Measurements from ENCODE around the gene TRIO.
A peak's percentile ranks its signal among the peaks of the same experiment; 100 is the strongest.

The TRIO gene

DNA sequence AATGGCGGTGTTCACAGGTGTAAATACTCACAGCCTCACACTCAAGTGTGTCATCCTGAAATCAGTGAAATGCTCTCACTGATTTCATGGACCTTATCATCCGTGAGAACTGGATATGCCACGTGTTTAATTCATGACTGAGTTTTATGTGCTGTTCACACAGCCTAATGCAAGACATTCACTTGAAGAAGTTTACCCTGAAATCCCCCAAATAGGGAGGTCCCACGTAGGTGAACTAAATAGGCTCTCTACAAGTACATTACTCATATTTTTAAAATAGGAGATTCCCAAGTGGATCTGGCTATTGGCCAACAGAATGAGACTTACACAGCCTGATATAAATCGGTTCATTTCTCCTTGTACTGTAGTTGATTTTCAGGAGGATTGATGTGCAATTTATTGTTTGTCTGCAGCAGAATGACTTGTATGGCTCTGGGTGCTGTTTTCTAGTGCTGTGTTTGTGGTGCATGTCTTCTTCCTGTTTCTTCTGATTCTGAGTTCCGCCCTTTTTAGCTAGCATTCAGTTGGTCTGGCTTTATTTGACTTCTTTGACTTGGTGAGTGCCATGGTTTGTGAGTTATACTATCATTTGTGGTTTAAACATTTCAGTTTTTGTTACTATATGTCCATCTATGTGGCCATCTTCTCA is 25.1 kb downstream of the TRIO start:
- peak; percentile 26 for DNase-seq (ENCODE audit: low spot score)

DNA sequence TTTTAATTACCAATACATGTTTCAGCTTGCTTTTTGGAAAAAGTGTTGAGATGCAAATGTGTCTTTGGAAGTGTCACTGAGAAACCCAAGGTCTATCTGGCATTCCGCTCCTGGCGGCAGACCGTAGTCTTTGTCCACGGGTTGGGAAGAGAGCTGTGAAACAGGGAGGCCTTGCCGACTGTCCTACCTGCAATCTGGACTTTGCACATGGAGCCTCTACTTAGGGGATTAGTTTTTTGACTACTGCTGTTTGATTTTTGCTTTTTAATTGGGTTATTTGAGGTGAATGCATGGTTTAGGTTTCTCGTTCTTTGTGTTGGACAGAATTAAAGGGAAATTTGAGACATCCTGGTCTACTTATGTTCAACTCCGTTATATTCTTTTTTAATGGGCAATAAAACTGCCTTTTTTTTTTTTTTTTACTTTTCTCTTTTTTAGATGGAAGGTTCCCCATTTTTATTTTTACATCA is 25.7 kb downstream of the TRIO start:
- DNase-seq (ENCODE audit: low spot score) = no peak

DNA sequence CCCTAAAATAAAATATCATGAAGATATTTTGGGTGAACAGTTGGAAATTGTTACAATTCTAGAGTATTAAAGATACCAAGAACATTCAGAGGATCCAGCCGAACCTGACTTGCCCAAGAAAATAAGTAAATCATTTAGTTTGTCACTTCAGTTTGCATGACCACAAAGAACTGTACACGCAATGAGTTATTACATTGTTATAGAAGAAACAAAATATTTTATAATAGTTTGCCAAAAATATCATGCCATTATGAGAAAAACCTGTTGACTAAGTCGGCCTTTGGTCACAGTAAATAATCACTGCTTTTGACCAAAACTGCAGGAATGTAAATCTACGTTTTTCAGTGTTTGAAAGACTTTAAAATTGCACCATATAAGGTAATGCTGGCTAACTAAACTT is 27.9 kb downstream of the TRIO start:
- DNase-seq (ENCODE audit: low spot score) = no peak

DNA sequence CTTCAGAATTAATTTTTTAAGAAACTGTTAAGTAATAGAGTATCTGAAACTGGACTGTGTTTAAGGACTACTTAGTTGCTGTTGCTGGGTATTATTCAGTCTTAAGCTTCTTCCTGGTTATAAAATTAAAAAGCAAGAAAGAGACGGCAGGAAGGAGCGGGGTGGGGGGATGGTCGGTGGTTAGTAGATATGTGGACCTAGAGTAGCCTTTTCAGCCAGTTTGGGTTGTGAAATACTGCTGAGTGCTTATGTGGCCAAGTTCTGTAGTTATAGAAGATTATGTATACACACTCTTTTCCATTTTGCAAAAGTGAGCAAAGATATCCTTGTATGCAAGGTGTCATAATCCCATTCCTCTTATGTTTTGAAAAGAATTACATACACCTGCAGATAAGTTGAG is 28.5 kb downstream of the TRIO start:
- no peak for DNase-seq (ENCODE audit: low spot score)

DNA sequence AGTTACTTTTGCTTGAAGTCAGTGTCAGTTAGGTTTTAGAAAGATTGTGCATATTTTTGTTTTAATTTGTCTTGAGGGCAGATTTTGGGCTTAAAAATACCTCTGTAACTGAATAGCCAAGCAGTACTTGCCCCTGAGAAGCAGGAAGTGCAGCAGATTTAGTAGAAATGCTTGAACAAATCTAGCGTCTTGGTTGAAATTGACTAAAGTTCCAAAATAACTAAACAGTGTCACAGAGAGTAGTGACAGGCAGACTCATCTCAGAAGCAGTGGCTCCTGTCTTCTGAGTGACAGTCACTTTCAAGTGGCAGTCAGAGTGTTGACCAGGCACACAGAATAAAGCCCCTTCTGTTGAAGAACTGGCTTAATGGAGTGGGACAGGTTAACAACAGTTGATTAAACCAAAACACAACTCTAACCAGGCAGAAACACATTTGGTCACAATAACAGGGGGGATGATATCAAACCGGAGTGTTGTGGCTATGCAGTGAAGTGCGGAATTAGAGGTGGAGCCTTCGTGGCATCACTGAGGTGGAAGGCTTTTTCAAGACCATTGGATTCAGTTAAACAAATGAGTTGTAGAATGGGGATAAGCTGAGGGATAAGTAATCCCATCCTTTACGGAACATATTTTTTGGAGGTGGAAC is 29.1 kb downstream of the TRIO start:
- no peak for DNase-seq (ENCODE audit: low spot score)

DNA sequence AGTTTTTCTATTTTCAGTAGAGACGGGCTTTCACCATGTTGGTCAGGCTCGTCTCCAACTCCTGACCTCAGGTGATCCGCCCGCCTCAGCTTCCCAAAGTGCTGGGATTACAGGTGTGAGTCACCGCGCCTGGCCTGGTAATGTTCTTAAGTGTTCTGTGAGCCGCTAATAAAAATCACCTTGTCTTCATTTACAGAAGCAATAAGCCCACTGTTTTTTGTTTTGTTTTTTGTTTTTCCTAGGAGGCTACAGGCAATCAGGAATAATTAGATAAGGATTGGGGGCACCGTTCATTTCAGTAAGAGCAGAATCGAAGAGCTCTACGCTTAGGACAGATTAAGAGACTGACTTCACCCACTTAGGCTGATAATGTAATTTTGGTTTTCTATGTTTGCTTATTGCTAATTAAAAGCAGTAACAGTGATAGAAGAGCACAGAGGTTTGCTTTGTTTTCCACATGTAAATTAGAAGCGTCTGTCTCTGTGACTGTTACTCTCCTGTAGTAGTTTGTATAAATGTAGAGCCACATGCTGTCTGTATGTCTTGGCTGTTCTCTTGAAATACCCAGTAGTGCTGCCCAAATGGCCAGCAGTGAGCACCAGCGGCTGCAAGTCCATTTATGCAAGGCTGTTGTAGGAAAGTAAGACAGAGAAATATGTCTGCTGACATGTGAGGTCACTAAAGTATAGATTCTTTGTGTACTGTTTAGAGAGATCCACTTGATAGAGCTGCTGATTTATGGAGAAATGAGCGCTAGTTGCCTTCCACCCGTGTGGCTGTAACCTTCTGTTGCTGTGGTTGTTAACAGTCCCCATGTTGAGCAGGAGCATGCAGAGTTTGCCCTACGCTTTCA is 30.5 kb downstream of the TRIO start:
- no peak for DNase-seq (ENCODE audit: low spot score)

DNA sequence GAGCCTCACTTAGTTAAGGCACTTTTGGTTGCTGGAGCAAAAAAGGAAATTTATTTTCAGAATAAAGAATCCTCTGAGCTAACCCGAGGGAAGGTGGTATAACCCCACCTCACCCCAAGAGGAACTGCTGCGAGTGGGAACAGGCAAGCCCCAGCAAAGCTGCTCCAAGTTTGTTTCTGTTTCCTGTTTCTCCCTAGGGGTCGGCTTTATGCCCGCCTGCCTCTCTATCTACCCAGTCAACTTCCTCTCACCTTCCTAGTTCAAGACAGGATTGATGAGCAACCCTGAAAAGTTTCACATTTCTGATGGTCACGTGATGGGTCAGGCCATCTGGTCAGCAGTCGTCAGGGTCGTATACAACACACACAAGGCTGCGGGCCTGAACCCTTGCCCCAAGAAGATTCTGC is 31.1 kb downstream of the TRIO start:
- no peak for DNase-seq (ENCODE audit: low spot score)

DNA sequence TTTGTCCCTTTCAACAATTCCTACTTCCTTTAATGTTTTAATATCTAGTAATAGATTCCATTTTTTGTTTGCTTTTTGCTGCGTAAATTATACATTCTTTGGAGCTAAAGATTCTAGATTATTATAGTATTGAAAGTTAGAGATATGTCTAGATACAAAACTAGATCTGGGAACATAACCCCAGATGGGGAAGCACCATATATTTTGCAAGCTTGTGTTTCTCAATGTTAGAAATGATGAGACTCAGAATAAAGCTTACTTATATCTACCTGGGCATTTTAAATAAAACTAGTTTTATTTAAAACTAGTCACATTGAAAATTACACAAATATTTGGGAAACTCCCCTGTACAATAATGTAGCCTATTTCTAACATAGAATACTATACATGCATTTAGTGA is 32.2 kb downstream of the TRIO start:
- DNase-seq (ENCODE audit: low spot score) = no peak

DNA sequence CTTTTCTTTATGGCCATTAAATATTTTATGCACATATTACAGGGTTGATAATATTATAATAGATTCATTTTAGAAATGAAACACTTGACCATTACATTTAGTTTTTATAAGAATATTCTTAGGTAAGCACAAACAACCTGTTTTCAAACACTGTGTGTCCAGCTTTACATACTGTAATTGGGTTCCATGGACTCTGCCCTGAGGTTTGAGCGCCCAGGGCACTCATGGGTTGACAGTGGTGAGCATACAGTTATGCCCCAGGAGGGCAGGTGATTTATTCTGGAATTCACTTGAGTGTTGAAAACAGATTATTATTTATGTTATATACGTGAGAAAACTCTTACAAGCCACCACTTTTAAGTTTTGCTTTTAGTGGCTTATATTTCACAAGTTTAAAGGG is 33.7 kb downstream of the TRIO start:
- DNase-seq (ENCODE audit: low spot score) = no peak

DNA sequence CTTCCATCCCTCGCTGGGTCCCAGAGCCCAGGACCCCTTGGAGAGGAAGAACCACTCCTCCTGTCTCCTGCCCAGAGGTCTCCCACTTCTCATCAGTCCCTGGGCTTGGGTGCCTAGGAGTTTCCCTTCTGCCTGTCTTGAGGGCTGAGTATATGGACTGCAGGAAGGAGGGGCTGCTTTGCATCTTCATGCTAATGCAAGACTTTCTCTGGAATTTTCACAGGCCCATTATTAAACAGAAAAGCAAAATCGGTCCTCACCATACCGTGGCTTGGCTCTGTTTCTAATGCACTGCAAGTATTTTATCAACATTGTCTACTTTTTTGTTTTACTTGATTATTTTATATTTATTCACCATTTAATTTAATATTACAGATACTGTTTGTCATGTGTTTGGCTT is 34.5 kb downstream of the TRIO start:
- no peak for DNase-seq (ENCODE audit: low spot score)

DNA sequence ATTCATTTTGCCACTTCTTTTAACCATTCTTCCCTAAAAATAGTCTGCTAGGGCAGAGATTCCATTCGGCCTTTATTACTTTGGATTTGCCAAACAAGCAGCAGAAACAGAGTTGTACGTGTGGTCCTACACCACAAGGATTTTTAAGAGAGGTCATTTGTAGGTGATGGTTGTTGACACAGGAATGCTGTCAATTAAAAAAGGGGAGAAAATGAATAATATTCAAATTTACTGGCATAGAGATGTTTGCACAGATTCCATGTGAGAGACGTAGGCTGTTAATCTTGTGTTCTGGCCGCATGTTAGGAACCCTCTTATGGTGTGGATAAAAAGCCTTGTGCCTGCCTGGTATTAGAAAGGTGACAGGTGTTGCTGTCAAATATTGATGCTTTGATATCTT is 34.9 kb downstream of the TRIO start:
- no peak for DNase-seq (ENCODE audit: low spot score)

DNA sequence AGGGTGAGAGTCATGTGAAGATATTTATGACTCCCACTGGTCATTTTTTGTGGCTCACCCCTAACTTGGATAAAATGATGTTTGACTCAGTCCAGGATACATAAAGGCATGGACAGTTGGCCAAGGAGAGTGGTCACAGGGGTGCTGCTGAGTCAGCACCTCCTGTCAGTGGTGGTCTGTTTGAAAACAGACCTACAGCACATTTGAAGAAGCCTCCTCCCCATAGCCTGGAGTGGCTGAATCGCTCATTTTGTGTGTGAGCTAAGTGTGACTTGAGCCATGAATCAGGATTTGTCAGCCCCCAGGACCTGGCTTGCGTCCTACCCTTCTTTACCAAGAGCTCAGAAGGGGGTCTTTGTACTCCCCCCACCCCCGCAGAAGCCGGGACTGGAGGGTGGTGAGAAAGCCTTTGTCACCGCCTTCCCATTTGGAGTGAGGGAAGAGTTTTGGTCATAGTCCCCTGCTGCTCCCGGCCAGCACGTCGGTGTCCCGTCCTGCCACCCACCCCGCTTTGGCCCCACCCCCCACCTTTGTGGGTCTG is 35.6 kb downstream of the TRIO start:
- DNase-seq (ENCODE audit: low spot score) = no peak

DNA sequence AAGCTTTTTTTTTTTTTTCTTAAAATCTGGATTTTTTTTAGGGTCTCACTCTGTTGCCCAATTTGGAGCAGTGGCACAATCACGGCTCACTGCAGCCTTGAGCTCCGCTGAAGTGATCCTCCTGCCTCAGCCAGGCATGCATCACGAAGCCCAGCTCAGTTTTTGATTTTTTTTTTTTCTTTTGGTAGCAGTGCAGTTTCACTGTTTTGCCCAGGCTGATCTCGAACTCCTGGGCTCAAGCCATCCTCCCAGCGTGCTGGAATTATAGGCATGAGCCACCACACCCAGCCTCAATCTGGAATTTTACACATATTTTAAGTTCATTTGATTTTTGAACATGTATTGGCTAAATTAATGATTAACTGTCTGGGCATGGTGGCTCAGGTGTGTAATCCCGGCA is 36.3 kb downstream of the TRIO start:
- DNase-seq (ENCODE audit: low spot score) = no peak

DNA sequence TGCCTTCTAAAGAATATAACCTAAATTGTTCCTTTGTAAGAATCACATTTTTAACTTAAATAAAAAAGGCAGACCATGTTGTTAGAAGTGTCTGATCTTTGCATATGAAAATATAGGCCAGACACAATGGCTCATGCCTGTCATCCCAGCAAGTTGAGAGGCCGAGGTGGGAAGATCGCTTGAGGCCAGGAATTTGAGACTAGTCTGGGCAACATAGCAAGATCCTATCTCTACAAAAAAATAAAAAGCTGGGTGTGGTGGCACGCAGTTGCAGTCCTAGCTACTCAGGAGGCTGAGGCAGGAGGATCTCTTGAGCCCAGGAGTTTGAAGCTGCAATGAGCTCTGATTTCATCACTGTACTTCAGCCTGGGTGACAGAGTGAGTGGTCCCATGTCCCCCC is 37.3 kb downstream of the TRIO start:
- DNase-seq (ENCODE audit: low spot score) = no peak

DNA sequence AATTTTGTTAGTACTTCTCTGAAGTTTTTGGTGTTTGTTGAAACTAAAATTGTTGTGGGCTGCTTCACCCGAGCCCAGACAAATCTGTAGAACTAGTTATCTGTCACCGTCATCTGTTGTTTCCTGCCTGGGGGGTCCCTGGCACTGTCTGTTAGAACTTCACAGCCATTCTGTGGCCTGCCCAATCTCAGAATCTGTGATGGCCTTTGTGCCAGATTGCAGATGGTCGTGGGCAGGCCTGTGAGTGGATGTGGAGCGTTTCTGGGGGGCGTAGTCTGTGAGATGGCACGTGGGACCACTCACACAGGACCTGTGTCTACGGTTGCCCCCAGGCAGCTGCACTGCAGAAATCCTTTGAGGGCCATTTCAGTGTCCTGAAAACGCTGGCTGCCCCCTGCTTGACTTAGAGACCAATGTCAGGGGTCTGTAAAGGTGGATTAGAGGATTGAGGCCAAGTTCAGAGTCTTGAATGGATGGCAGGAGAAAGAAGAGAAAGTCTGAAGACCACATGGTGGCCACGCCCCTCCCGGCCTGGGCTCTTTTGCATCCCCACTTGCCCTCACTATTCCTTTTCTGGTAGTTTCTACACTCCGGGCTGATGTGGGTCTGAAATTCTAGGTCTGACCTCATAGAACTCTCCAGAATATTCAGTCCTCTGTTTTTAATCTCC is 38.3 kb downstream of the TRIO start:
- no peak for DNase-seq (ENCODE audit: low spot score)

DNA sequence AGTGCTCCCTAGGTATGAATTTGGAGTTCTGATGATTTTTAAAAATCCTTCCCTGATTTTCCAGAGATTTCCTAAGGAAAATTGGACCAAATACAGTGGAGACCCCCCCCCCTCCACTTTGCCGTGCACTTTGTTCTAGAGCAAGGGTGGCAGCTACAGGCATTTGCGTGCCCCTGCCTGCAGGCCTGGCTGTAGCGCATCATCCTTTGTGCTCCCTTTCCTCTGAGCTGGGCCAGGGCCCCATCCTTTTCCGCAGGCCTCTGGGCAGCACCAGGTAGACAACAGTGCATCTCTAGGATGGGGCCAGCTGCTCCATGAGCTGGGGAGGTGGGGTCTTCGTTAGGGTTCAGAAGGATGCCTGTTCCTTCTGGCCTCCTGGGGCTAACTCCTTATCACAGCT is 39.6 kb downstream of the TRIO start:
- DNase-seq (ENCODE audit: low spot score) = no peak

DNA sequence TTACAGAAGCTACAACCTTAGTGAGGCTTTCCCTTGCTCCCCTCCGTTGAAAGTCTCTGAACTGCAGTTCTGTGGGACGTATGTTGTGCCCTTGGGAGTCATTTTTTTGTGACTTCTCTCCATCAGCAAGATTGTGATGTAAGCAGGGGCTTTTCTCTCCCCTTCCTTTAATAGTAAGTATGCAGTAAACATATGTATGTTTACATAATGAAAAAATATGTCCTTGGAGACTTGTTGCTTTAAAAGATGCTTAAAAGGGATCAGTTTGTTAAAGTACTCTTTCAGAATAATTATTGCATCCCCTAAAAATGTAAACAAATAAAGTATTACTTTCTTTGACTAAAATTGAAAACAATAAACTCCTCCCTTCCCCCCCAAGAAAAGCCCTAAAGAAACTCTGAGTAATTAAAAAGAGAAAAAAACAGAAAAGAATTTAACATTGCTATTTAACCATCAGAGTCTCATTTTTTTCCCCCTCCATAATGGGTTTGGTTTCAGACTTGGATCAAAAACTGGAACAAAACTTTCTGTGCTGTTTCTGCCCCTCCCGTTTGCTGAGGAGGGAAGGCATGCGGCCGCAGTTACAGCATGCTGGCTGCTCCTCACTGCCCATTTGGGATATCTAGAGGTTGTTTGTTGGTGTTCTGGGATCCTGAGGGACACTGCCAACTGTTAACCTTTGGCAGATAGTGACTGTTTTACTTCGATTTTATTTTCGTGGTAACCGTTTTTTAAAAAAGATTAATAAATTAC is 40.2 kb downstream of the TRIO start:
- DNase-seq (ENCODE audit: low spot score) = no peak

DNA sequence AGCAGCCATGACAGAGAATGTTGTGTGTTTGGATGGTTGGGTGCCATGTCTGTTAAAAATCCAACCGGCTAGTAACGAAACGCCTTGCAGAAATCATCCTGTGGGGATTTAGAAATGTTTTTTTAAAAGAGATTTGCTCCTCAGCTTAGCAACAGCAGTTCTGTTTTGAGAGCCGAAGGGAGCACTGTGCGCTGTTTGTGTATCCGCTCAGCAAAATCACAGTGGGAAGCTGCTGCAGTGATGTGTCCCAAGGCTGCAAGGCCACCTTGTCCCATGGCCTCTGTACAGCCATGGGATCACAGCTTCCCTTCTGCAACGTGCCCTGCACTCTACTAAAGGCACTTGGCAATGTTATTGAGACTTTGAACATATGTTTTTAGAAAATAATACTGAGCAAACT is 40.9 kb downstream of the TRIO start:
- peak; percentile 43 for DNase-seq (ENCODE audit: low spot score)

DNA sequence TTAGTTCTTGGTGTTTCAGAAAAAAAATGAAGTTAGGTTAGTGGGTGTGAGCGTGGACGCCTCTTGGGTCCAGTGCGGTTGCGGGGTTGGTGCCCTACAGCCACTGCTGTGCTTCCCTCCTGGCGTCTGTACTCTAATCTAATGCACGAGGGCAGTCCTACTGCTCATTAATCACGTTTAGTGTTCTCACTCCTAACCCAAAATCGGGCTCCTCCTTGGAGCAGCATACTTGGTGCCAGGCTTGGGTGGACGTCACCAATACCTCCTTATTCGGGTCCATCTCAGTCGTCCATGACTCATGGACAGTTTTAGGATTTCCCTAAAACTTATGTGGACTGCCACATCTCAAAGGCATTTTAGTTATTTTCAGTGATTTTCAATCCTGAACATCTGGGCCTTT is 41.6 kb downstream of the TRIO start:
- DNase-seq (ENCODE audit: low spot score) = no peak

DNA sequence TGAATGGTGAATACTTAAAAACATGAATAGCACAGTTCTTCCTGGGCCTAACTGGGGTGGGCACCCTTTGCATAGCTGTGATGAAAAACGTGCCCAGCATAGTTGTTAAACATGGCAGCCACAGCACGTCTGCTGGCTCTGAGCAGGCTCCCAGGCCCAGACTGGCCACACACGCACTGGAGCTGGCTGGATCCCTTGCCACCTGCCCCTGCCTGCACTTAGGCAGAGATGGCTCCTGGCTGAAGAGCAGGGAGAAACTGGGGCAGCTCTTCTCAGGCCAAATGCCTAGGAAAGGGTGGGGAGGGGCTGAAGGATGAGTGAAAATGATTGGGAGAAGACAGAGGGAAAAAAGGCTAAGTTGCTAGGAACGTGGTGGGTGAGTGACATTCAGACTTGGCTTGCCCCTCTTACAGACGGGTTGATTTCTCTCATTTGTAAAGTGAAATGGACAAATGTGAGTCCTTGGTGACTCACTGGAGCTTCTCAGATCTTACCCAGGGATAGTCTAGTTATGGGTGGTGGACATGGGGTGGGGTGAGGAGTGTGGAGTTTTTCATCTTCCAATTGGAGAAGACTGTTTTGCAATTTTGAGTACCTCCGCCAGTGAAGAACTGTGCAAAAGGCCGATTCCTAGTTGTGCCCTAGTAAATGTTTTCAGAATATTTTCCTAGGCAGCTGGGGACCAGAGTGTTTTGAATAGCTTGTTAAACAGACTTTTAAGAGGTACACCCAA is 42.4 kb downstream of the TRIO start:
- peak; percentile 65 for DNase-seq (ENCODE audit: low spot score)

Measured in Ammon's horn (tissue), 1 donor.